Stimulated activated memory B cell treated with anti-CD40 and anti-IgM and Interleukin-4, amounts not matched to agents 10 μg/mL and 1 μg/mL and 100 μg/mL, for 72 hours (primary cell): ENCODE results near the gene PDE9A.
"Not testable (repeated sequence)": the region's sequence is repeated elsewhere in the genome, so short reads cannot be mapped to it uniquely, and the experiment has no call there.

Source experiments
- ATAC-seq: fragments of 150-1000 bp; cut with Tn5 transposase; 2 replicates; pipeline ENCODE4 v1.10.0; 2021
- H3K27ac Mint-ChIP-seq: one replicate; pipeline ENCODE4 v1.8.0; 2022; ENCODE audit warnings: mild to moderate bottlenecking, mixed read lengths
- H3K27me3 Mint-ChIP-seq: one replicate; pipeline ENCODE4 v1.8.0; 2022; ENCODE audit warnings: mixed read lengths
- H3K36me3 Mint-ChIP-seq: one replicate; pipeline ENCODE4 v1.8.0; 2022; ENCODE audit warnings: mixed read lengths
- H3K4me1 Mint-ChIP-seq: one replicate; pipeline ENCODE4 v1.8.0; 2022; ENCODE audit warnings: mixed read lengths
- H3K4me3 Mint-ChIP-seq: one replicate; pipeline ENCODE4 v1.8.0; 2022; ENCODE audit warnings: mild to moderate bottlenecking, moderate library complexity, mixed read lengths
- H3K9me3 Mint-ChIP-seq: one replicate; pipeline ENCODE4 v1.8.0; 2022; ENCODE audit warnings: mixed read lengths

Gene PDE9A

DNA sequence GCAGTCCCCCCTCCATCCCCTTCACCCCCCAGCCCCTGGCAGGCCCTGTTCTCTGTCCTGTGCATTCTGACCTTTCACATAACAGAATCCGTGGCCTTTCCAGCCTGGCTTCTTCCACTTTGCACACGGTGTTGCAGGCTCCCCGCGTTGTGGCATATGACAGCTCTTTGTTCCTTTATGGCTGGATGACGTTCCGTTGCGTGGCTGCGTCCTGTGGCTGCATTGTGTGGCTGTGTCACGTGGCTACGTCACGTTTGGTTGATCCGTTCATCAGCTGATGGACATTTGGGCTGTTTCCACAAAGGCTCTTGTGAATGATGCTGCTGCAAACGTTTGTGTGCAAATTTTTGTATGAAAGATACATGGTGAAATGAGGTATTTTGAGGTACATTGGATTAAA is 53.3 kb downstream of the PDE9A start:
- Mint-ChIP-seq H3K36me3 (no peaks in the 10 kb centered on the region), H3K27ac (no peak overlapping the region), H3K27me3 (peaks cover 39% of the 10 kb centered on the region), H3K4me3 (no peak overlapping the region), H3K4me1 (no peaks in the 10 kb centered on the region), H3K9me3 (peaks cover 5% of the 10 kb centered on the region)
- ATAC-seq, result no peak

DNA sequence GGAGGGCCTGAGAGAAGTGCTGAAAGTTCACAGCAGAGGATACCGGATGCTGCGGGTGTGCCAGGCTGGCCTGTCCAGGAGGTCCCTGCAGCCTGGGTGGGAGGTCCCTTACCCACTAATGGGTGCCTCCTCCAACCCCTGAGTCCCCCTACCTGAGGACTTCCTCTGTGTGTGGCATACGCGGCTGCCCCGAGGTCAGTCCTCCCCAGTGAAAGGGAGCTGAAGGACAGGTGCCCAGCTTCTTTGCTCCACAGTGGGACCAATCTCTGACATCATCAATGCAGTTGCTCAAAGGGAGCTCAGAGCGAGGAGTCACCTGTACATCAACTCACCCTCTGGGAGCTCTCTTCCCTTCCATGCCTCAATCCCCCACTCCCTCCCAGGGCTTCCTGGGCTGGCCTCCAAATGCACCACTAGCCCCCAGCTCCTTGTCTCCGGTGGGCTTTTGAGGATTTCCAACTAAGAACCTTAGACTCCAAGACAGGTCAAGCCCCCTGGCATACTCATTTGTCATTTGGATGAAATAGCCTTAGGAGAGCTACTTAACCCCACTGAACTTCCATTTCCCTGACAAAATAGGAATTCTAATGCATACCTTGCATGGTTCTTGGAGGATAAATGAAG is 53.9 kb downstream of the PDE9A start:
- H3K4me1 Mint-ChIP-seq, result no peaks in the 10 kb centered on the region
- H3K4me3 Mint-ChIP-seq, result no peak overlapping the region
- peaks cover under 1% of the 10 kb centered on the region for H3K9me3 Mint-ChIP-seq
- no peak for ATAC-seq
- no peaks in the 10 kb centered on the region for H3K36me3 Mint-ChIP-seq
- peaks cover 34% of the 10 kb centered on the region for H3K27me3 Mint-ChIP-seq
- no peak overlapping the region for H3K27ac Mint-ChIP-seq

DNA sequence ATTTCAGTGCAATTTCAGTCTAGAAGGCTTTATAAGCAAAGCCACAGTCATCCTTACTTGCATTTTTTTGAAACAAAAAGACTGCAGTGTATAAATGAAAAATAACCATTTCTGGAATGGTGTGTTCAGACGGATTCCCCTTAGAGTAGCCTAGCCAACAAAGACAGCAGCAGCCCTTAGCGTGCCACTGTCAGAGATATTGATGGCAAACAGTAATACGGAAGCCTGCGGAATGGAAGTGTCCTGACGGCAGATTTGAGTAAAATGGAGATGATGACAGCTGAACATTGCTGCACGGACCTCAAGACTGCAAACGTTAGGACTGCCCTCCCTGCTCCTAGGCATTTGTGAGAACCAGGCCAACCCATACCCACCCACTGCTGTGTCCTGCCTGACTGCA is 54.7 kb downstream of the PDE9A start:
- no peak overlapping the region for H3K4me3 Mint-ChIP-seq
- no peaks in the 10 kb centered on the region for H3K4me1 Mint-ChIP-seq
- no peak for ATAC-seq
- peaks cover 26% of the 10 kb centered on the region for H3K27me3 Mint-ChIP-seq
- no peaks in the 10 kb centered on the region for H3K9me3 Mint-ChIP-seq
- no peaks in the 10 kb centered on the region for H3K36me3 Mint-ChIP-seq
- H3K27ac Mint-ChIP-seq, result no peak overlapping the region

DNA sequence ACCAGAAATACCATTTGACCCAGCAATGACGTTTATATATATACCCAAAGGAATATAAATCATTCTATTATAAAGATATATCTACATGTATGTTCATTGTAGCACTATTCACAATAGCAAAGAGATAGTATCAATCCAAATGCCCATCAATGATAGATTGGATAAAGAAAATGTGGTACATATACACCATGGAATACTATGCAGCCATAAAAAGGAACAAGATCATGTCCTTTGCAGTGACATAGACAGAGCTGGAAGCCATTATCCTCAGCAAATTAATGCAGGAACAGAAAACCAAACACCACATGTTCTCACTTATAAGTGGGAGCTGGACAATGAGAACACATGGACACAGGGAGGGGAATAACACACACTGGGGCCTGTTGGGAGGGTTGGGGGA is 55.5 kb downstream of the PDE9A start:
- not testable (repeated sequence) for H3K27ac Mint-ChIP-seq

DNA sequence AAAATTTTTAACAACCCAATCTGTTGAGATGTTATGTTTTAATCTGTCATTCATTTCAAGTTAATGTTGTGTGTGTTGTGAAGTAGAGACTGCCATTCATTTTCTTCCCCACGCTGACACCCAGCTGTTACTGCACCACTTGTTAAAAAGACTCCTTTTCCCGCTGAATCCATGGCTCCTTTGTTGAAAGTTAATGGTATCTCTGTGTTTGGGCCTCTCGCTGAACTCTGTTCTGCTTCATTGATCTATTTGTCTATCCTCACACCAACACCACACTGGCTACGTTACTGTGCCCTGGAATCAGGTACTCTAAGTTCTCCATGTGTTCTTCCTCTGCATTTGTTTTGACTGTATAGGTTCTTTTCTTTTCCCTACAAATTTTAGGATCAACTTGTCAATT is 58.2 kb downstream of the PDE9A start:
- Mint-ChIP-seq H3K9me3 (no peaks in the 10 kb centered on the region), H3K4me3 (no peak overlapping the region), H3K27ac (no peak overlapping the region), H3K36me3 (no peaks in the 10 kb centered on the region), H3K27me3 (no peaks in the 10 kb centered on the region), H3K4me1 (no peaks in the 10 kb centered on the region)
- ATAC-seq, result no peak

More for the DNA sequence above, 55.5 kb downstream of the PDE9A start:
- ATAC-seq, H3K4me3 Mint-ChIP-seq, H3K36me3 Mint-ChIP-seq, H3K4me1 Mint-ChIP-seq, H3K9me3 Mint-ChIP-seq: not testable (repeated sequence)
- H3K27me3 Mint-ChIP-seq, result peaks cover 18% of the 10 kb centered on the region

DNA sequence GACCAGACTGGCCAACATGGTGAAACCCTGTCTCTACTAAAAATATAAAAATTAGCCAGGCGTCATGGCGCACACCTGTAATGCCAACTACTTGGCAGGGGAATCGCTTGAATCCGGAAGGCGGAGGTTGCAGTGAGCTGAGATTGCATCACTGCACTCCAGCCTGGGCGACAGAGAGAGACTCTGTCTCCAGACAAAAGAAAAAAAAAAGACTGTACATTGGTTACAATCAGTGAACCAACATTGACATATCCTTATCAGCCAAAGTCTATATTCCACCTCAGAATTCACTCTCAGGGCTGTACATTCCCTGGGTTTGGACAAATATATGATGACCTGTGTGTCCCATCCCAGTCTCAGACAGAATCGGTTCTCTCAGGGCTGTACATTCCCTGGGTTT is 62.0 kb downstream of the PDE9A start:
- not testable (repeated sequence) for H3K36me3 Mint-ChIP-seq

DNA sequence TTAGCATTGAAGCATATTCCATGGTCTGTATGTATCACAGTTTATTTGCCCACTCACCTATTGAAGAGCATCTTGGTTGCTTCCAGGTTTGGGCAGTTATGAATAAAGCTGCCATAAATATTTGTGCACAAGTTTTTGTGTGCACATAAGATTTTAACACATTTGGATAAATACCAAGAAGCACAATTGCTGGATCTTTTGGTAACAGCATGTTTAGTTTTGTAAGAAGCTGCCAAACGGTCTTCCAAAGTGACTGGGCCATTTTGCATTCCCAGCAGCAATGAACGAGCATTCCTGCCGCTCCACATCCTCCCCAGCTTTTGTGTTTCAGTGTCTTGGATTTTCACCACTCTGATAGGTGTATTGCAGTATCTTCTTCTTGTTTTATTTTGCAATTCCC is 62.7 kb downstream of the PDE9A start:
- no peak overlapping the region for H3K4me3 Mint-ChIP-seq
- H3K36me3 Mint-ChIP-seq, result no peaks in the 10 kb centered on the region
- H3K4me1 Mint-ChIP-seq, result no peaks in the 10 kb centered on the region
- no peak for ATAC-seq
- H3K9me3 Mint-ChIP-seq, result no peaks in the 10 kb centered on the region
- H3K27me3 Mint-ChIP-seq, result peaks cover 23% of the 10 kb centered on the region
- H3K27ac Mint-ChIP-seq, result no peak overlapping the region

More for the DNA sequence above, 62.0 kb downstream of the PDE9A start:
- H3K9me3 Mint-ChIP-seq, H3K4me1 Mint-ChIP-seq, H3K27ac Mint-ChIP-seq, ATAC-seq, H3K4me3 Mint-ChIP-seq: not testable (repeated sequence)
- peaks cover 16% of the 10 kb centered on the region for H3K27me3 Mint-ChIP-seq

DNA sequence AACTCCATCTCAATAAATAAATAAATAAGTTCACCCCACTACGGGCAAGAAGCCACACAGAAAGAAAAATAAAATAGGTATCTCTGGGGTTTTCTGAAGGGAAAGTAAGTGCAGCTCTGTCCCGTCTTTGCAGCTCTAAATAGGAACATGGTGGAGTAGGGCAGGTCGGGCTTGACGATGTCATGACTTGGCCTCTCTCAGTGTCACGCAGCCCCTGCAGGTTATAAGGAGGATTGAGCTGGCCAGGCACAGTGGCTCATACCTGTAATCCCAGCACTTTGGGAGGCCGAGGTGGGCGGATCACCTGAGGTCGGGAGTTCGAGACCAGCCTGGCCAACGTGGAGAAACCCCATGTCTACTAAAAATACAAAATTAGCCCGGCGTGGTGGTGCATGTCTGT is 67.1 kb downstream of the PDE9A start:
- H3K36me3 Mint-ChIP-seq, H3K27ac Mint-ChIP-seq, H3K9me3 Mint-ChIP-seq, ATAC-seq, H3K4me3 Mint-ChIP-seq: not testable (repeated sequence)
- H3K4me1 Mint-ChIP-seq, result peaks cover 17% of the 10 kb centered on the region
- H3K27me3 Mint-ChIP-seq, result peaks cover 50% of the 10 kb centered on the region

DNA sequence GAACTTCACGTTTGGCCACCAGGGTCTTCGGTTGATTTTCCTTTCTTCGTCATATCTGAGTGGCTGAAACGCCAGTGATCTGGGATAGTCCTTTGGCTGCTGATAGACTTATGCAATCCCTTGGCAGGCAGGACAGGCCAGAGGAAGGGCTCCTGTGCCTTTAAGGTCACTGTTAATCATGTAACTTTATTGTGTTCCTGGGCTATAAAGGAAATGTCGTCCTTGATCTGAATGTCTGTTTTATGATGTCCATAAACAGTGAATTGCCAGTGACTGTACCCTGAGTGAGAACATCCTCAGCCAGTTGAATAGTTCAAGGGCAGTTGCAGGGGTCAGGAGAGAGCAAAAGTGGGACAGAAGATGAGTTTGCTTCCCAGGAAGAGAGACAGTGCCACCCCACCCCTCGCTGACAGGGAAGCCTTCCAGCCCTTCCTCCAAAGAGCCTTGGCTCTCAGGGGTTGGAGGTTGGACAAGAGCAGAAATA is 68.0 kb downstream of the PDE9A start:
- H3K4me3 Mint-ChIP-seq, result no peak overlapping the region

DNA sequence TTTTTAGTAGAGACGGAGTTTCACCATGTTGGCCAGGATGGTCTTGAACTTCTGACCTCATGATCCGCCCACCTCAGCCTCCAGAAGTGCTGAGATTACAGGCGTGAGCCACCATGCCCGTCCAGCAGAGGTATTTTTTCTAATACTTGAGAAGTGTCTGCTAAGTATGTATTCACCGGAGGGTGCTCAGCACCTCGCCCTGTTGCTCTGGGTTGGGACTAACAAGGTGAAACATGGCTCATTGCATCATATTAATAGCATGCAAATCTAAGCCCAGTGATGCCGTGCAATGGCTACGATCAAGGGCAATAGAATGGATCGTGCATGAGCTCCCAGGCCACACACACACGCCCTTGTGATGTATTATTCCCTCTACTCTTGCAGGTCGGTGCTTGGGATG is 68.7 kb downstream of the PDE9A start:
- no peak for ATAC-seq
- H3K4me1 Mint-ChIP-seq, result peaks cover 17% of the 10 kb centered on the region
- H3K27ac Mint-ChIP-seq, result no peak overlapping the region
- H3K27me3 Mint-ChIP-seq, result peaks cover 61% of the 10 kb centered on the region
- H3K4me3 Mint-ChIP-seq, result no peak overlapping the region
- H3K36me3 Mint-ChIP-seq, result no peaks in the 10 kb centered on the region
- H3K9me3 Mint-ChIP-seq, result no peaks in the 10 kb centered on the region

More for the DNA sequence above, 68.0 kb downstream of the PDE9A start:
- H3K27me3 Mint-ChIP-seq, result peaks cover 59% of the 10 kb centered on the region
- no peak for ATAC-seq
- no peaks in the 10 kb centered on the region for H3K9me3 Mint-ChIP-seq
- H3K27ac Mint-ChIP-seq, result no peak overlapping the region
- no peaks in the 10 kb centered on the region for H3K36me3 Mint-ChIP-seq
- H3K4me1 Mint-ChIP-seq, result peaks cover 17% of the 10 kb centered on the region

DNA sequence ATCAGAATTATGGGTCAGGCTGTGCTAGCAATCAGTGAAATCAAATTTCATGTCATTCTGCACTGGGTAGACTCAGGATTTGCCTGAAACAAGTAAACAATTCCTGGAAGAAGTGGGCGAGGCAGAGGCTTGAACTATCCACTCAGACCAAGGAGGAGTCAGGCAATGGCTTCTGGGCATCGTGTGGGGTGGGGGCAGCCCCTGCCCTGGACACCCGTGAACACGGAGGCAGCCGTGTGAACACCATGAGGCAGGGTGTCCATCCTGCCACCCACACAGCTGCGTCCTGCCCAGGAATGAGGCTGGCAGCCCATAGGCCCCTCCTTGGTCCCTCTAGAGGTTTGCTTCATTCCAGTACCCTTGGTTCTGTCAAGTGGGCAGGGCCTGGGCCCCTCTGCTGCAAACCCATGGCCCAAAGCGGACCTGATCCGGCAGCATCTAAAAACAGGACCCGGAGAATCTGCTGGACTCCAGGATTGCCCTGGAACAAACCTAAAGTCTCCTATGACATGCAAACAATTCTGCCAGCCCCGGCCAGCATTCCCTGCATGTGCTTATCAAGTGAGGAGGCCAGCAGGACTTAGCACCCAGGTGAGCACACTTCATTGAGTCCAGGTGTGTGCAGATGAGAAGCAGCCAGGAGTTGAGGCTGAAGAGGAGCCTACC is 69.5 kb downstream of the PDE9A start:
- ATAC-seq, result no peak
- H3K9me3 Mint-ChIP-seq, result no peaks in the 10 kb centered on the region
- no peak overlapping the region for H3K27ac Mint-ChIP-seq
- no peak overlapping the region for H3K4me3 Mint-ChIP-seq
- H3K27me3 Mint-ChIP-seq, result peaks cover 69% of the 10 kb centered on the region
- H3K36me3 Mint-ChIP-seq, result no peaks in the 10 kb centered on the region
- H3K4me1 Mint-ChIP-seq, result peaks cover 17% of the 10 kb centered on the region

DNA sequence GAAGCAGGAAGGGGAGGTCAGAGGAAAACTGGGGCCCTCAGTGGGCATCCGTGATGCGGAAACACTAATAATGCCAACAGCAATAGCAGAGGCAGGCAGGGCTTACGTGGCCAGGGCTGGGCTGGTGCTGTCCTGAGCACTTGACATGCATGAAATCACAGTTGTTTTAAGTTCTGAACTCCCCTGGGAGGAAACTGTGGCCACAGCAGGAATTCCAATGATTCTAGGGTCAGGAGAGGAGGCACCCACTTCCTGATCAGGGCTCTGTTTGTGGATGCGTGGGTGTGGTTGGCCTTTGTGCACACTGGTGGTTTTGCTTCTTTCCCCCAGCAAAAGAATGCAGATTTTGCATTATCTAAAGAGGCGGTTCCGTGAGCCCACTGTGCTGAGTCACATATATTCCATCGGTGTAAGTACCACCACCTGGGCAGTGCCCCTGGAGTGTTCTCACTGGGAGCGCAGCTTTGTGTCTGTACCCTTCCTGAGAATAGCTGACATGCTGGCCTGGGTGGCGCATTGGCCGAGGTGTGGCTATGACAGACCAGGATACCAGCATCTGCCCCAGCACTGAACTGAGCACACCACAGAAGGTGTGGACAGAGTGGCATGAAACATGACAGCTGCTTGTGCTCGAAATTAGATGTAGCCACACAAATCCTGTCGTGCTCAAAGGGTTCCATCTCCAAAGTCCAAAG is 71.0 kb downstream of the PDE9A start:
- Mint-ChIP-seq H3K4me3 (no peak overlapping the region), H3K36me3 (peaks cover 4% of the 10 kb centered on the region), H3K27me3 (peaks cover 69% of the 10 kb centered on the region), H3K9me3 (peaks cover 3% of the 10 kb centered on the region), H3K4me1 (peaks cover 17% of the 10 kb centered on the region), H3K27ac (no peak overlapping the region)
- ATAC-seq, result peak; percentile 69

DNA sequence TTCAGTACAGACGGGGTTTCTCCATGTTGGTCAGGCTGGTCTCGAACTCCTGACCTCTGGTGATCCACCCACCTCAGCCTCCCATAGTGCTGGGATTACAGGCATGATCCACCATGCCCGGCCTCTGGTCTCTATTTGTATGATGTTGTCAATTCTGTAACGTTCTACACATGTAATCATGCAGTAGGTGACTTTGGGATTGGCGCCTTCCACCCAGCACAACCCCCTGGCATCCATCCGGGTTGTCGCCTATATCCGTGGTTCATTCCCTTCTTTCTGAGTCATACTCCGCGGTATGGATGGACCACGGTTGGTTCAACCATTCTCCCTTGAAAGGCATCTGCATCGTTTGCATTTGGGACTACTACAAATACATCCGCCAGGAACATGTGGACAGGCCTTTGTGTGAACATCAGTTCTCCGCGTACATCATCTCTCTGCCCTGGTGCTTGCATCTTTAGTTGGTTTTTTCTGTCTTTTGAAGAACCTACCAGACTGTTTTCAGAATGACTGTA is 72.1 kb downstream of the PDE9A start:
- peaks cover 7% of the 10 kb centered on the region for H3K9me3 Mint-ChIP-seq
- ATAC-seq, result no peak
- H3K27ac Mint-ChIP-seq, result no peak overlapping the region
- H3K27me3 Mint-ChIP-seq, result peaks cover 70% of the 10 kb centered on the region
- peaks cover 17% of the 10 kb centered on the region for H3K4me1 Mint-ChIP-seq
- H3K36me3 Mint-ChIP-seq, result peaks cover 8% of the 10 kb centered on the region
- no peak overlapping the region for H3K4me3 Mint-ChIP-seq

DNA sequence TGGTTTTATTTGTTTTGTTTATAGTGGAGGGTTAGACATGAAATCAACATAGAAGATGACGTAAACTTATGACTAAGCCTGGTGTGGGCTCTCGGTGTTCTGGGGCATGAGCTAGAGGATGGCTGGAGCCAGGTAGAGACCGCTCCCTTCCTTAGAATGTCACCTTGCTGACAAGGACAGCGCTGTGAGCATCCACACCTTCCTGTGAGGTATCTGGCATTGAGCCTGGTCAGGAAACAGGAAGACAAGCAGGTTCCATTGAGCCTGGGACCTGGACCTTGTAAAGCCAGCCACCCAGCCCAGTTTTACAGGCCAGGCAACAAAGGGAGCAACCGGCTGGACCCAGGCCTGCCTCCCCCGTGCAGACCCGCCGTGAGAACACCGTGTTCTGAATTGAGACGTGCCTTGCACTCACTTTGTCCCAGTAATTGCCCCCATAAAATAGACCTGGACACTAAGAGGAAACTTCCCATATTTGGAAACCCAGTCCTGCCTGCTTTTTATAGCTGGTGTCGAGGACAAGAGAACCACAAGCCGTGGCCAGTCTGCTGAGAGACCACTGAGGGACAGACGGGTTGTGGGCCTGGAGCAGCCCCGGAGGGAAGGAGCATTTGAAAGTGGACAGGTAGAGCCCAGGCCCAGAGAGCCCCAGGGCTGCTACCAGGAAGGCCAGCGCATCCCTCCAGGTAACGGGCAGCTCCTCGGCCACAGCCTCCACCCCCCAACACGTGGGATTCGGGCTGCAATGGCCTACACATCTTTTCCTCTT is 78.0 kb downstream of the PDE9A start:
- Mint-ChIP-seq H3K4me1 (no peaks in the 10 kb centered on the region), H3K9me3 (peaks cover 7% of the 10 kb centered on the region), H3K27me3 (peaks cover 67% of the 10 kb centered on the region), H3K27ac (no peak overlapping the region), H3K36me3 (peaks cover 8% of the 10 kb centered on the region), H3K4me3 (no peak overlapping the region)
- no peak for ATAC-seq

DNA sequence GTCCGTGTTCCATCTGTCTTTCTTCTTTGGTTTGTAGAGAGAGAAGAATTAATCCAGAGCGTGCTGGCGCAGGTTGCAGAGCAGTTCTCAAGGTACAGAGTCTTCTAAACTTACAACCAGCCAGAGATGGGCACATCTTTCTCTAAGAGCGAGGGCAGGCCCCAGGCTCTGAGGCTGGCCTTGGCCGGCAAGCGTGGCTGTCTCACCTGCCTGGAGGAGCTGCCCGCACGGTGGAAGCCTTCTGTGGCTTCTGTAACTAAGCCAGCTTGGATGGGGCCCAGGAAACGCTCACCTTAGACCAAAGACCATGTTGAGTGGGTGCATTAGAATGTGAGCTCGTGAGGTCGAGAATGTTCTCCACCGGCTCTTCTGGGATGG is 78.6 kb downstream of the PDE9A start:
- Mint-ChIP-seq H3K27me3 (peaks cover 67% of the 10 kb centered on the region), H3K9me3 (peaks cover 7% of the 10 kb centered on the region), H3K4me3 (no peak overlapping the region), H3K27ac (no peak overlapping the region), H3K4me1 (no peaks in the 10 kb centered on the region), H3K36me3 (peaks cover 8% of the 10 kb centered on the region)
- no peak for ATAC-seq
